ENCODE measurements around the gene NELL1. TPM values are rescaled to one million over a fixed set of nuclear protein-coding genes. Genes with fewer than 3 reads are reported as not detected.

NELL1 gene
- total and polyA plus RNA-seq, 5 donors from 2014 or later: not detected

- Histone ChIP-seq H3K27me3 (ENCODE audit: control insufficient read depth, insufficient read depth, low read length) (no peaks in the 10 kb centered on the region), H3K9me3 (ENCODE audit: control insufficient read depth in 2 of 2, low read length in 2 of 2) (no peaks in the 10 kb centered on the region), H3K27ac (ENCODE audit: insufficient read depth, low read length, poor library complexity, severe bottlenecking) (no peak overlapping the region), H3K4me1 (ENCODE audit: control insufficient read depth, insufficient read depth, low read length, poor library complexity, severe bottlenecking) (no peaks in the 10 kb centered on the region), H3K4me3 (ENCODE audit: low read depth, low read length) (no peak overlapping the region), H3K36me3 (ENCODE audit: control insufficient read depth, insufficient read depth, low read length) (no peaks in the 10 kb centered on the region)
- Mint-ChIP-seq H3K36me3 (no peaks in the 10 kb centered on the region), H3K27ac (no peak overlapping the region), H3K27me3 (no peaks in the 10 kb centered on the region), H3K9me3 (peaks cover 0 to 7% (median 1%) of the 10 kb centered on the region in 7 donors), H3K4me3 (no peak overlapping the region), H3K4me1 (no peaks in the 10 kb centered on the region)
- DNase-seq: no peak
- no peak for ATAC-seq (ENCODE audit: low read depth in 2 of 2)
Observed at GRCh38 chr11:20771026-20771425, 101.6 kb downstream of the NELL1 start.

GRCh38 chr11:20771681-20772080 lies 102.3 kb downstream of the NELL1 start:
- no peaks in the 10 kb centered on the region for H3K27me3 ChIP-seq (ENCODE audit: control insufficient read depth, insufficient read depth, low read length)
- Mint-ChIP-seq H3K4me3 (no peak overlapping the region), H3K36me3 (no peaks in the 10 kb centered on the region), H3K27ac (no peak overlapping the region), H3K27me3 (no peaks in the 10 kb centered on the region), H3K9me3 (peaks cover 0 to 8% (median 1%) of the 10 kb centered on the region in 7 donors), H3K4me1 (no peaks in the 10 kb centered on the region)
- H3K36me3 ChIP-seq (ENCODE audit: control insufficient read depth, insufficient read depth, low read length): no peaks in the 10 kb centered on the region
- no peaks in the 10 kb centered on the region for H3K9me3 ChIP-seq (ENCODE audit: control insufficient read depth in 2 of 2, low read length in 2 of 2)
- H3K4me3 ChIP-seq (ENCODE audit: low read depth, low read length): no peak overlapping the region
- ATAC-seq (ENCODE audit: low read depth in 2 of 2): no peak
- H3K4me1 ChIP-seq (ENCODE audit: control insufficient read depth, insufficient read depth, low read length, poor library complexity, severe bottlenecking): no peaks in the 10 kb centered on the region
- H3K27ac ChIP-seq (ENCODE audit: insufficient read depth, low read length, poor library complexity, severe bottlenecking): no peak overlapping the region
- DNase-seq: no peak

GRCh38 chr11:20775331-20775730 lies 105.9 kb downstream of the NELL1 start:
- Histone ChIP-seq H3K4me1 (ENCODE audit: control insufficient read depth, insufficient read depth, low read length, poor library complexity, severe bottlenecking) (no peaks in the 10 kb centered on the region), H3K36me3 (ENCODE audit: control insufficient read depth, insufficient read depth, low read length) (no peaks in the 10 kb centered on the region), H3K27ac (ENCODE audit: insufficient read depth, low read length, poor library complexity, severe bottlenecking) (no peak overlapping the region), H3K4me3 (ENCODE audit: low read depth, low read length) (no peak overlapping the region), H3K9me3 (ENCODE audit: control insufficient read depth in 2 of 2, low read length in 2 of 2) (no peaks in the 10 kb centered on the region), H3K27me3 (ENCODE audit: control insufficient read depth, insufficient read depth, low read length) (no peaks in the 10 kb centered on the region)
- H3K27me3 Mint-ChIP-seq: no peaks in the 10 kb centered on the region
- peaks cover 0 to 5% (median 0%) of the 10 kb centered on the region in 7 donors for H3K9me3 Mint-ChIP-seq
- no peaks in the 10 kb centered on the region for H3K36me3 Mint-ChIP-seq
- no peak overlapping the region for H3K4me3 Mint-ChIP-seq
- DNase-seq (no peak), ATAC-seq (ENCODE audit: low read depth in 2 of 2) (no peak)
- no peak overlapping the region for H3K27ac Mint-ChIP-seq
- H3K4me1 Mint-ChIP-seq: no peaks in the 10 kb centered on the region

- Histone ChIP-seq H3K4me1 (ENCODE audit: control insufficient read depth, insufficient read depth, low read length, poor library complexity, severe bottlenecking) (no peaks in the 10 kb centered on the region), H3K4me3 (ENCODE audit: low read depth, low read length) (no peak overlapping the region), H3K36me3 (ENCODE audit: control insufficient read depth, insufficient read depth, low read length) (no peaks in the 10 kb centered on the region), H3K27me3 (ENCODE audit: control insufficient read depth, insufficient read depth, low read length) (no peaks in the 10 kb centered on the region), H3K27ac (ENCODE audit: insufficient read depth, low read length, poor library complexity, severe bottlenecking) (no peak overlapping the region), H3K9me3 (ENCODE audit: control insufficient read depth in 2 of 2, low read length in 2 of 2) (no peaks in the 10 kb centered on the region)
- no peak overlapping the region for H3K27ac Mint-ChIP-seq
- ATAC-seq (ENCODE audit: low read depth in 2 of 2) (no peak), DNase-seq (no peak)
- H3K4me3 Mint-ChIP-seq: no peak overlapping the region
- peaks cover 0 to 4% (median 0%) of the 10 kb centered on the region in 4 donors for H3K4me1 Mint-ChIP-seq
- H3K27me3 Mint-ChIP-seq: no peaks in the 10 kb centered on the region
- H3K9me3 Mint-ChIP-seq: peaks cover 0 to 9% (median 6%) of the 10 kb centered on the region in 7 donors
- no peaks in the 10 kb centered on the region for H3K36me3 Mint-ChIP-seq
Observed at GRCh38 chr11:20782775-20783174, 113.4 kb downstream of the NELL1 start.

GRCh38 chr11:20783220-20783619 lies 113.8 kb downstream of the NELL1 start:
- H3K4me3 ChIP-seq (ENCODE audit: low read depth, low read length): no peak overlapping the region
- Mint-ChIP-seq H3K4me1 (peaks cover 0 to 4% (median 0%) of the 10 kb centered on the region in 4 donors), H3K36me3 (no peaks in the 10 kb centered on the region), H3K27me3 (no peaks in the 10 kb centered on the region), H3K9me3 (peaks cover 0 to 9% (median 6%) of the 10 kb centered on the region in 7 donors), H3K27ac (no peak overlapping the region), H3K4me3 (no peak overlapping the region)
- no peaks in the 10 kb centered on the region for H3K36me3 ChIP-seq (ENCODE audit: control insufficient read depth, insufficient read depth, low read length)
- no peaks in the 10 kb centered on the region for H3K9me3 ChIP-seq (ENCODE audit: control insufficient read depth in 2 of 2, low read length in 2 of 2)
- H3K27ac ChIP-seq (ENCODE audit: insufficient read depth, low read length, poor library complexity, severe bottlenecking): no peak overlapping the region
- ATAC-seq (ENCODE audit: low read depth in 2 of 2): no peak
- no peaks in the 10 kb centered on the region for H3K27me3 ChIP-seq (ENCODE audit: control insufficient read depth, insufficient read depth, low read length)
- no peaks in the 10 kb centered on the region for H3K4me1 ChIP-seq (ENCODE audit: control insufficient read depth, insufficient read depth, low read length, poor library complexity, severe bottlenecking)
- DNase-seq: no peak

- Histone ChIP-seq H3K4me1 (ENCODE audit: control insufficient read depth, insufficient read depth, low read length, poor library complexity, severe bottlenecking) (no peaks in the 10 kb centered on the region), H3K27me3 (ENCODE audit: control insufficient read depth, insufficient read depth, low read length) (no peaks in the 10 kb centered on the region), H3K4me3 (ENCODE audit: low read depth, low read length) (no peak overlapping the region), H3K36me3 (ENCODE audit: control insufficient read depth, insufficient read depth, low read length) (no peaks in the 10 kb centered on the region), H3K27ac (ENCODE audit: insufficient read depth, low read length, poor library complexity, severe bottlenecking) (no peak overlapping the region), H3K9me3 (ENCODE audit: control insufficient read depth in 2 of 2, low read length in 2 of 2) (no peaks in the 10 kb centered on the region)
- no peaks in the 10 kb centered on the region for H3K27me3 Mint-ChIP-seq
- H3K9me3 Mint-ChIP-seq: peaks cover 0 to 5% (median 2%) of the 10 kb centered on the region in 7 donors
- peaks cover 0 to 4% (median 0%) of the 10 kb centered on the region in 4 donors for H3K4me1 Mint-ChIP-seq
- ATAC-seq (ENCODE audit: low read depth in 2 of 2): no peak
- no peak overlapping the region for H3K27ac Mint-ChIP-seq
- H3K36me3 Mint-ChIP-seq: no peaks in the 10 kb centered on the region
- no peak overlapping the region for H3K4me3 Mint-ChIP-seq
- DNase-seq: no peak
Observed at GRCh38 chr11:20790622-20791021, 121.2 kb downstream of the NELL1 start.

- Mint-ChIP-seq H3K36me3 (peaks cover 6% of the 10 kb centered on the region), H3K27ac (no peak overlapping the region), H3K27me3 (no peaks in the 10 kb centered on the region), H3K4me1 (no peaks in the 10 kb centered on the region), H3K9me3 (peaks cover 0 to 19% (median 7%) of the 10 kb centered on the region in 7 donors), H3K4me3 (no peak overlapping the region)
- Histone ChIP-seq H3K27ac (ENCODE audit: insufficient read depth, low read length, poor library complexity, severe bottlenecking) (no peak overlapping the region), H3K9me3 (ENCODE audit: control insufficient read depth in 2 of 2, low read length in 2 of 2) (no peaks in the 10 kb centered on the region), H3K4me3 (ENCODE audit: low read depth, low read length) (no peak overlapping the region), H3K36me3 (ENCODE audit: control insufficient read depth, insufficient read depth, low read length) (no peaks in the 10 kb centered on the region), H3K4me1 (ENCODE audit: control insufficient read depth, insufficient read depth, low read length, poor library complexity, severe bottlenecking) (no peaks in the 10 kb centered on the region), H3K27me3 (ENCODE audit: control insufficient read depth, insufficient read depth, low read length) (no peaks in the 10 kb centered on the region)
- ATAC-seq (ENCODE audit: low read depth in 2 of 2) (no peak), DNase-seq (no peak)
Observed at GRCh38 chr11:20795005-20795404, 125.6 kb downstream of the NELL1 start.

- no peaks in the 10 kb centered on the region for H3K4me1 ChIP-seq (ENCODE audit: control insufficient read depth, insufficient read depth, low read length, poor library complexity, severe bottlenecking)
- H3K4me3 ChIP-seq (ENCODE audit: low read depth, low read length): no peak overlapping the region
- Mint-ChIP-seq H3K27ac (no peak overlapping the region), H3K9me3 (peaks cover 0 to 32% (median 11%) of the 10 kb centered on the region in 7 donors), H3K27me3 (no peaks in the 10 kb centered on the region), H3K4me3 (no peak overlapping the region), H3K36me3 (no peaks in the 10 kb centered on the region), H3K4me1 (no peaks in the 10 kb centered on the region)
- no peaks in the 10 kb centered on the region for H3K27me3 ChIP-seq (ENCODE audit: control insufficient read depth, insufficient read depth, low read length)
- ATAC-seq (ENCODE audit: low read depth in 2 of 2) (no peak), DNase-seq (no peak)
- no peaks in the 10 kb centered on the region for H3K36me3 ChIP-seq (ENCODE audit: control insufficient read depth, insufficient read depth, low read length)
- no peak overlapping the region for H3K27ac ChIP-seq (ENCODE audit: insufficient read depth, low read length, poor library complexity, severe bottlenecking)
- peaks cover 0 to 4% of the 10 kb centered on the region in 2 experiments for H3K9me3 ChIP-seq (ENCODE audit: control insufficient read depth in 2 of 2, low read length in 2 of 2)
Observed at GRCh38 chr11:20808328-20808727, 138.9 kb downstream of the NELL1 start.
